Measurements from ENCODE around the gene ZNF687. TPM values are rescaled to one million over a fixed set of nuclear protein-coding genes. Genes with fewer than 3 reads are reported as not detected.

ZNF687 gene
- polyA plus RNA-seq, 1 of the 3 experiments (the other 2 are of a cell fraction) = 15.8 TPM

DNA sequence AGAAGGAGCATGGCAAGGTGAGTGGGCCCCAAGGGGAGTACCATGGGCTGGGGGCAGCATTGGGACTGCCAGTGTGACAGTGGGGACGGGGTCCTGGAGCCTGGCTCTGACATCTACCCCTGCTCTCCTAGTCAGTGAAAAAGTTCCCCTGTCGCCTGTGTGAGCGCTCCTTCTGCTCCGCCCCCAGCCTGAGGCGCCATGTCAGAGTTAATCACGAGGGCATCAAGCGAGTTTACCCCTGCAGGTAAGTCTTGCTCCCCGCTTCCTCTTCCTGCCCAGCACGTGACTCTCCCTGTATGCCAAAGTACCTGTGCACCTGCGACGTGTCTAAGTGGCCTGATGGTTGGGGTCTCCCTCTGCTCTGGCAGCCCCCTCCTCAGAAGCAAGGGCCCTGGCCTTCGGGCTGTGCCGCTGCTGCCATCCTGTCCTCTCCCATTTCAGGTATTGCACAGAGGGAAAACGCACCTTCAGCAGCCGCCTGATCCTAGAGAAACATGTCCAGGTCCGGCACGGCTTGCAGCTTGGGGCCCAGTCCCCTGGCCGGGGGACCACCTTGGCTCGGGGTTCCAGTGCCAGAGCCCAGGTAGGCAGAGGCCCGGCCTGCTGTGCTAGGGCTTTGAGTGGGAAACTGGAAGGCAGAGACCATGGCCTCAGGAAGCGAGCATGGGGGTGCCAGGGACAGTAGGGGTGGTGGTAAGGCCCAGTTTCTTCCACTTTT lies 8.1 kb downstream of the ZNF687 start:
- H3K79me2 ChIP-seq (ENCODE audit: insufficient read depth) = peaks cover 26% of the 10 kb centered on the region; the same call in 1 of the 2 replicates
- no peaks in the 10 kb centered on the region for H3K27me3 ChIP-seq (ENCODE audit: insufficient read depth)
- no peak for TF ChIP-seq IRF3 (IDR thresholded peaks at IDR 0.05; ENCODE audit: low read depth, low read length)
- H3K9ac ChIP-seq = no peak overlapping the region
- no peak overlapping the region for H3K27ac ChIP-seq (ENCODE audit: low read depth in 2 of 2, low read length in 1 of 2)
- H3K4me3 ChIP-seq (ENCODE audit: low read depth in 2 of 2, low read length in 1 of 2) = no peak overlapping the region
- no peaks in the 10 kb centered on the region for H3K4me1 ChIP-seq (ENCODE audit: control insufficient read depth in 1 of 2, insufficient read depth in 2 of 2, low read depth in 1 of 2, low read length in 1 of 2)
- WGBS (ENCODE audit: low lambda C conversion rate) = 96% methylated on average over 21 of the region's 21 CpGs
- H3K9me2 ChIP-seq = no peaks in the 10 kb centered on the region
- no peaks in the 10 kb centered on the region for H3K9me3 ChIP-seq
- ChIA-PET POLR2A (no interaction called here), CTCF (interaction anchor here (2.1 kb wide), 1 partner anchor 50 kb away, joined by 9 read pairs; no protein-coding TSS in a partner anchor)
- peaks cover 23 to 85% of the 10 kb centered on the region in 2 experiments for H3K36me3 ChIP-seq (replicated peaks in 1 of 2; ENCODE audit: control insufficient read depth in 1 of 2, insufficient read depth in 2 of 2, low read length in 1 of 2)
- DNase-seq = no peak
- H4K20me1 ChIP-seq (ENCODE audit: insufficient read depth) = 0 out of 2 replicates have a peak, but pooled peaks cover 4% of the 10 kb centered on the region
- H3K4me2 ChIP-seq = no peak overlapping the region
- H3F3A ChIP-seq (replicated peaks; ENCODE audit: insufficient read depth) = peaks cover 2% of the 10 kb centered on the region
- no peak overlapping the region for H2AFZ ChIP-seq (ENCODE audit: low read depth)

DNA sequence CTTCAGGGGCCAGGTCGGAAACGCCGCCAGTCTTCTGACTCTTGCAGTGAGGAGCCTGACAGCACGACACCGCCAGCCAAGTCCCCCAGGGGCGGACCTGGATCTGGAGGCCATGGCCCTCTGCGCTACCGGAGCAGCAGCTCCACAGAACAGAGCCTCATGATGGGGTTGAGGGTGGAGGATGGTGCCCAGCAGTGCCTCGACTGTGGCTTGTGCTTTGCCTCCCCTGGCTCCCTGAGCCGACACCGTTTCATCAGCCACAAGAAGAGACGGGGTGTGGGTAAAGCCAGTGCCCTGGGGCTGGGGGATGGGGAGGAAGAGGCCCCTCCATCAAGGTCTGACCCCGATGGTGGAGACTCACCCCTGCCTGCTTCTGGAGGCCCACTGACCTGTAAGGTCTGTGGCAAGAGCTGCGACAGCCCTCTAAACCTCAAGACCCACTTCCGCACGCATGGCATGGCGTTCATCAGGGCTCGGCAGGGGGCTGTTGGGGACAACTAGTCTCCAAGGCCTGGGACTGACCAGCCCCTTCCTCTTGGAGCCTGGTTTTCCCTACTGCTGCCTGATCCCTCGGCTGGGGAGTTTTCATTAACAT lies 8.7 kb downstream of the ZNF687 start:
- no peak for DNase-seq
- H3K27me3 ChIP-seq (ENCODE audit: insufficient read depth) = no peaks in the 10 kb centered on the region
- ChIA-PET CTCF (no interaction called here), POLR2A (no interaction called here)
- TF ChIP-seq CTCF (IDR thresholded peaks at IDR 0.05) (no peak), RFX5 (IDR thresholded peaks at IDR 0.05; ENCODE audit: low read length) (no peak), JUND (IDR thresholded peaks at IDR 0.05) (no peak), CHD2 (IDR thresholded peaks at IDR 0.05; ENCODE audit: low read length, partially characterized antibody) (no peak), RCOR1 (IDR thresholded peaks at IDR 0.05; ENCODE audit: low read length) (no peak), NRF1 (IDR thresholded peaks at IDR 0.05; ENCODE audit: low read depth, low read length) (no peak), USF2 (IDR thresholded peaks at IDR 0.05; ENCODE audit: borderline replicate concordance, low read depth, low read length) (no peak), TAF1 (IDR thresholded peaks at IDR 0.05; ENCODE audit: borderline replicate concordance, low read depth, low read length) (no peak), ELF1 (IDR thresholded peaks at IDR 0.05) (no peak), EP300 (IDR thresholded peaks at IDR 0.05; ENCODE audit: borderline replicate concordance in 1 of 2, low read depth in 1 of 2, low read length in 1 of 2) (no peak)
- H3K9me2 ChIP-seq = no peaks in the 10 kb centered on the region
- H3K27ac ChIP-seq (ENCODE audit: low read depth in 2 of 2, low read length in 1 of 2) = no peak overlapping the region; a peak in 1 of 4 replicates
- 92% methylated on average over 10 of the region's 19 CpGs for WGBS (ENCODE audit: low lambda C conversion rate)
- peaks cover 2% of the 10 kb centered on the region for H3F3A ChIP-seq (replicated peaks; ENCODE audit: insufficient read depth)
- H3K36me3 ChIP-seq (replicated peaks in 1 of 2; ENCODE audit: control insufficient read depth in 1 of 2, insufficient read depth in 2 of 2, low read length in 1 of 2) = peaks cover 26 to 91% of the 10 kb centered on the region in 2 experiments
- H3K79me2 ChIP-seq (ENCODE audit: insufficient read depth) = peaks cover 19% of the 10 kb centered on the region; the same call in 1 of the 2 replicates
- H3K4me1 ChIP-seq (ENCODE audit: control insufficient read depth in 1 of 2, insufficient read depth in 2 of 2, low read depth in 1 of 2, low read length in 1 of 2) = no peaks in the 10 kb centered on the region
- H2AFZ ChIP-seq (ENCODE audit: low read depth) = no peak overlapping the region
- 0 out of 2 replicates have a peak, but pooled peaks cover 4% of the 10 kb centered on the region for H4K20me1 ChIP-seq (ENCODE audit: insufficient read depth)
- H3K4me3 ChIP-seq (ENCODE audit: low read depth in 2 of 2, low read length in 1 of 2) = no peak overlapping the region
- no peaks in the 10 kb centered on the region for H3K9me3 ChIP-seq
- no peak overlapping the region for H3K9ac ChIP-seq
- no peak overlapping the region for H3K4me2 ChIP-seq
